ENCODE results near the gene MAEA. TPM values are rescaled to one million over a fixed set of nuclear protein-coding genes. Genes with fewer than 3 reads are reported as not detected.

MAEA gene
- total and polyA plus RNA-seq, 4 experiments from 2014 or later: 54.1 to 106 (median 85.8) TPM

GRCh38 chr4:1265351-1265750 lies 24.3 kb upstream of the MAEA start:
- POLR2A ChIA-PET (ENCODE audit: partially characterized antibody): interaction anchor here (1.3 to 6.2 kb wide), 2 partner anchors 17 to 24 kb away, joined by 6 to 61 read pairs; partner anchors contain the start of genes CTBP1 and MAEA
- Histone ChIP-seq H3K4me1 (ENCODE audit: insufficient read depth, low read length) (peaks cover 12% of the 10 kb centered on the region), H3K27me3 (ENCODE audit: insufficient read depth, low read length) (no peaks in the 10 kb centered on the region), H3K4me3 (ENCODE audit: low read length in 2 of 2) (no peak overlapping the region), H3K27ac (ENCODE audit: low read depth, low read length) (no peak overlapping the region), H3K9me3 (ENCODE audit: control insufficient read depth in 1 of 2, low read length in 2 of 2) (no peaks in the 10 kb centered on the region), H3K36me3 (ENCODE audit: insufficient read depth, low read length) (no peaks in the 10 kb centered on the region)
- no peak for DNase-seq
- Mint-ChIP-seq H3K4me1 (peaks cover 12 to 33% (median 18%) of the 10 kb centered on the region in 4 donors), H3K27ac (no peak overlapping the region), H3K4me3 (no peak overlapping the region), H3K9me3 (peaks cover 0 to 8% (median 0%) of the 10 kb centered on the region in 8 donors), H3K36me3 (no peaks in the 10 kb centered on the region), H3K27me3 (no peaks in the 10 kb centered on the region)
- CTCF ChIA-PET (ENCODE audit: partially characterized antibody): interaction anchor here (0.8 to 6.1 kb wide), 5 partner anchors 11 to 136 kb away, joined by 3 to 109 read pairs (median 25); partner anchors contain the start of gene SPON2
- intact Hi-C loops (cut with micrococcal nuclease): loop anchor here (5.0 to 10.0 kb wide), 2 partner anchors 82 to 1021 kb away; partner anchors contain the start of gene UVSSA

- DNase-seq: peak in 2 of 5 donors; percentile 25 to 36
- Histone ChIP-seq H3K9me3 (ENCODE audit: control insufficient read depth in 1 of 2, low read length in 2 of 2) (no peaks in the 10 kb centered on the region), H3K27ac (ENCODE audit: low read depth, low read length) (peak overlapping the region; percentile 63), H3K36me3 (ENCODE audit: insufficient read depth, low read length) (no peaks in the 10 kb centered on the region), H3K4me3 (ENCODE audit: low read length in 2 of 2) (peak overlapping the region in 1 of 2 donors; percentile 62), H3K27me3 (ENCODE audit: insufficient read depth, low read length) (no peaks in the 10 kb centered on the region), H3K4me1 (ENCODE audit: insufficient read depth, low read length) (peaks cover 12% of the 10 kb centered on the region)
- ChIA-PET CTCF (ENCODE audit: partially characterized antibody) (interaction anchor here (1.1 to 6.1 kb wide), 20 partner anchors 9 to 362 kb away, joined by 3 to 109 read pairs (median 8); partner anchors contain the start of genes CTBP1 and UVSSA), POLR2A (ENCODE audit: partially characterized antibody) (interaction anchor here (0.6 to 6.2 kb wide), 15 partner anchors 14 to 525 kb away, joined by 3 to 61 read pairs (median 5); partner anchors contain the start of genes CTBP1, MAEA and UVSSA)
- H3K4me1 Mint-ChIP-seq: peaks cover 9 to 19% (median 12%) of the 10 kb centered on the region in 4 donors
- intact Hi-C loops (cut with micrococcal nuclease): loop anchor here (1.0 to 10.0 kb wide), 3 partner anchors 80 to 1022 kb away; partner anchors contain the start of gene UVSSA
- H3K36me3 Mint-ChIP-seq: no peaks in the 10 kb centered on the region
- peak overlapping the region; percentile 75 to 90 (median 88) for H3K4me3 Mint-ChIP-seq
- H3K9me3 Mint-ChIP-seq: peaks cover 0 to 8% (median 0%) of the 10 kb centered on the region in 8 donors
- H3K27ac Mint-ChIP-seq: peak overlapping the region; percentile 94 to 100 (median 95)
- no peaks in the 10 kb centered on the region for H3K27me3 Mint-ChIP-seq
These were observed 22.6 kb upstream of the MAEA start for GRCh38 chr4:1266881-1267763.

GRCh38 chr4:1269209-1269608 lies 20.5 kb upstream of the MAEA start:
- H3K4me3 Mint-ChIP-seq: no peak overlapping the region
- DNase-seq: no peak
- peak overlapping the region in 4 of 7 donors; percentile 10 to 94 (median 50) for H3K27ac Mint-ChIP-seq
- Histone ChIP-seq H3K27me3 (ENCODE audit: insufficient read depth, low read length) (no peaks in the 10 kb centered on the region), H3K4me3 (ENCODE audit: low read length in 2 of 2) (no peak overlapping the region), H3K36me3 (ENCODE audit: insufficient read depth, low read length) (no peaks in the 10 kb centered on the region), H3K4me1 (ENCODE audit: insufficient read depth, low read length) (peaks cover 12% of the 10 kb centered on the region), H3K9me3 (ENCODE audit: control insufficient read depth in 1 of 2, low read length in 2 of 2) (no peaks in the 10 kb centered on the region), H3K27ac (ENCODE audit: low read depth, low read length) (no peak overlapping the region)
- POLR2A ChIA-PET (ENCODE audit: partially characterized antibody): interaction anchor here (1.4 to 6.2 kb wide), 5 partner anchors 20 to 138 kb away, joined by 3 to 61 read pairs (median 18); partner anchors contain the start of genes CTBP1 and UVSSA
- no peaks in the 10 kb centered on the region for H3K36me3 Mint-ChIP-seq
- CTCF ChIA-PET (ENCODE audit: partially characterized antibody): interaction anchor here (1.0 to 6.1 kb wide), 14 partner anchors 11 to 197 kb away, joined by 4 to 109 read pairs (median 16); partner anchors contain the start of genes CTBP1, MAEA and UVSSA
- peaks cover 9 to 19% (median 12%) of the 10 kb centered on the region in 4 donors for H3K4me1 Mint-ChIP-seq
- peaks cover 0 to 8% (median 0%) of the 10 kb centered on the region in 8 donors for H3K9me3 Mint-ChIP-seq
- H3K27me3 Mint-ChIP-seq: no peaks in the 10 kb centered on the region
- intact Hi-C loops (cut with micrococcal nuclease): loop anchor here (5.0 to 10.0 kb wide), 2 partner anchors 78 to 1024 kb away; partner anchors contain the start of gene UVSSA

- Histone ChIP-seq H3K27ac (ENCODE audit: low read depth, low read length) (no peak overlapping the region), H3K4me3 (ENCODE audit: low read length in 2 of 2) (no peak overlapping the region), H3K27me3 (ENCODE audit: insufficient read depth, low read length) (no peaks in the 10 kb centered on the region), H3K9me3 (ENCODE audit: control insufficient read depth in 1 of 2, low read length in 2 of 2) (no peaks in the 10 kb centered on the region), H3K36me3 (ENCODE audit: insufficient read depth, low read length) (no peaks in the 10 kb centered on the region), H3K4me1 (ENCODE audit: insufficient read depth, low read length) (peaks cover 9% of the 10 kb centered on the region)
- intact Hi-C loops (cut with micrococcal nuclease): no loop called here
- H3K4me1 Mint-ChIP-seq: peaks cover 9 to 13% (median 10%) of the 10 kb centered on the region in 4 donors
- ChIA-PET CTCF (ENCODE audit: partially characterized antibody) (interaction anchor here (1.9 kb wide), 1 partner anchor 104 kb away, joined by 11 read pairs; no protein-coding TSS in a partner anchor), POLR2A (ENCODE audit: partially characterized antibody) (no interaction called here)
- peaks cover 0 to 8% (median 0%) of the 10 kb centered on the region in 8 donors for H3K9me3 Mint-ChIP-seq
- H3K4me3 Mint-ChIP-seq: no peak overlapping the region
- no peaks in the 10 kb centered on the region for H3K36me3 Mint-ChIP-seq
- DNase-seq: no peak
- no peak overlapping the region for H3K27ac Mint-ChIP-seq
- no peaks in the 10 kb centered on the region for H3K27me3 Mint-ChIP-seq
These were observed 18.0 kb upstream of the MAEA start for GRCh38 chr4:1271686-1272085.

GRCh38 chr4:1274871-1275270 lies 14.8 kb upstream of the MAEA start:
- H3K4me3 Mint-ChIP-seq: no peak overlapping the region
- peaks cover 0 to 4% (median 0%) of the 10 kb centered on the region in 8 donors for H3K9me3 Mint-ChIP-seq
- POLR2A ChIA-PET (ENCODE audit: partially characterized antibody): no interaction called here
- intact Hi-C loops (cut with micrococcal nuclease): no loop called here
- Histone ChIP-seq H3K9me3 (ENCODE audit: control insufficient read depth in 1 of 2, low read length in 2 of 2) (no peaks in the 10 kb centered on the region), H3K4me1 (ENCODE audit: insufficient read depth, low read length) (no peaks in the 10 kb centered on the region), H3K27me3 (ENCODE audit: insufficient read depth, low read length) (no peaks in the 10 kb centered on the region), H3K27ac (ENCODE audit: low read depth, low read length) (no peak overlapping the region), H3K4me3 (ENCODE audit: low read length in 2 of 2) (no peak overlapping the region), H3K36me3 (ENCODE audit: insufficient read depth, low read length) (no peaks in the 10 kb centered on the region)
- H3K4me1 Mint-ChIP-seq: no peaks in the 10 kb centered on the region
- H3K27ac Mint-ChIP-seq: no peak overlapping the region
- CTCF ChIA-PET (ENCODE audit: partially characterized antibody): interaction anchor here (0.7 to 2.3 kb wide), 3 partner anchors 71 to 144 kb away, joined by 3 to 6 read pairs (median 3); no protein-coding TSS in a partner anchor
- no peaks in the 10 kb centered on the region for H3K27me3 Mint-ChIP-seq
- DNase-seq: no peak
- no peaks in the 10 kb centered on the region for H3K36me3 Mint-ChIP-seq

- H3K27me3 Mint-ChIP-seq: no peaks in the 10 kb centered on the region
- CTCF ChIA-PET (ENCODE audit: partially characterized antibody): no interaction called here
- Histone ChIP-seq H3K9me3 (ENCODE audit: control insufficient read depth in 1 of 2, low read length in 2 of 2) (no peaks in the 10 kb centered on the region), H3K36me3 (ENCODE audit: insufficient read depth, low read length) (no peaks in the 10 kb centered on the region), H3K27ac (ENCODE audit: low read depth, low read length) (no peak overlapping the region), H3K4me3 (ENCODE audit: low read length in 2 of 2) (no peak overlapping the region), H3K4me1 (ENCODE audit: insufficient read depth, low read length) (no peaks in the 10 kb centered on the region), H3K27me3 (ENCODE audit: insufficient read depth, low read length) (no peaks in the 10 kb centered on the region)
- H3K4me1 Mint-ChIP-seq: no peaks in the 10 kb centered on the region
- H3K36me3 Mint-ChIP-seq: no peaks in the 10 kb centered on the region
- peak overlapping the region in 1 of 7 donors; percentile 48 for H3K27ac Mint-ChIP-seq
- DNase-seq: no peak
- H3K9me3 Mint-ChIP-seq: no peaks in the 10 kb centered on the region
- intact Hi-C loops (cut with micrococcal nuclease): no loop called here
- H3K4me3 Mint-ChIP-seq: no peak overlapping the region
- POLR2A ChIA-PET (ENCODE audit: partially characterized antibody): no interaction called here
These were observed 12.7 kb upstream of the MAEA start for GRCh38 chr4:1276984-1277383.
